ENCODE data around the gene KLHDC7A. TPM values are rescaled to one million over a fixed set of nuclear protein-coding genes. Genes with fewer than 3 reads are reported as not detected.

The KLHDC7A gene
- polyA plus RNA-seq, 2 of the 4 experiments (the other 2 are of a cell fraction) = 0.74 to 2.3 TPM

- DNase-seq (ENCODE audit: low read depth in 1 of 2, low spot score in 1 of 2) (no peak), FAIRE-seq (no peak), ATAC-seq (no peak)
- H3K4me2 ChIP-seq = no peak overlapping the region
- 7% methylated on average over 5 of the region's 5 CpGs for WGBS (ENCODE audit: missing lambda C conversion rate)
- ChIA-PET CTCF (no interaction called here), POLR2A (no interaction called here)
- no peaks in the 10 kb centered on the region for H3K4me1 ChIP-seq
- no peaks in the 10 kb centered on the region for H3K9me3 ChIP-seq
- TF ChIP-seq KDM1A (IDR thresholded peaks at IDR 0.05; ENCODE audit: low read depth) (no peak), CBX8 (IDR thresholded peaks at IDR 0.05) (no peak), HOXA7 (CRISPR knock-in tag; IDR thresholded peaks at IDR 0.05) (no peak)
- no peak overlapping the region for H3K27ac ChIP-seq
- no peak overlapping the region for H3K4me3 ChIP-seq
These were observed 40.1 kb upstream of the KLHDC7A start for GRCh38 chr1:18440385-18441226.

- DNase-seq (ENCODE audit: low read depth in 1 of 2, low spot score in 1 of 2) (no peak), FAIRE-seq (no peak), ATAC-seq (no peak)
- H3K4me3 ChIP-seq = no peak overlapping the region
- H3K27ac ChIP-seq = no peak overlapping the region
- WGBS (ENCODE audit: missing lambda C conversion rate) = 52% methylated on average over 11 of the region's 11 CpGs
- TF ChIP-seq SREBF2 (IDR thresholded peaks at IDR 0.05) = no peak
- no peak for TF ChIP-seq RNF2 (IDR thresholded peaks at IDR 0.05; ENCODE audit: borderline replicate concordance, low read depth)
- no peak for TF ChIP-seq CEBPB (IDR thresholded peaks at IDR 0.05)
- no peak for TF ChIP-seq MAFK (IDR thresholded peaks at IDR 0.05; ENCODE audit: partially characterized antibody)
- TF ChIP-seq TP53 (CRISPR knock-in tag; IDR thresholded peaks at IDR 0.05) = no peak
- TF ChIP-seq MAZ (IDR thresholded peaks at IDR 0.05; ENCODE audit: borderline replicate concordance, low read depth, low read length) = no peak
- TF ChIP-seq FOSB (CRISPR knock-in tag; IDR thresholded peaks at IDR 0.05) = no peak
- TF ChIP-seq KDM1A (IDR thresholded peaks at IDR 0.05; ENCODE audit: low read depth) = no peak
- ChIA-PET POLR2A (no interaction called here), CTCF (no interaction called here)
- H3K4me2 ChIP-seq = no peak overlapping the region
- H3K4me1 ChIP-seq = no peaks in the 10 kb centered on the region
- no peaks in the 10 kb centered on the region for H3K9me3 ChIP-seq
These were observed 36.9 kb upstream of the KLHDC7A start for GRCh38 chr1:18443587-18444520.

GRCh38 chr1:18444563-18444962, 36.2 kb upstream of the KLHDC7A start:
- TF ChIP-seq CBX8 (IDR thresholded peaks at IDR 0.05) = no peak
- TF ChIP-seq ELK1 (IDR thresholded peaks at IDR 0.05; ENCODE audit: low read depth, low read length) = no peak
- no peak for TF ChIP-seq MYC (IDR thresholded peaks at IDR 0.05; ENCODE audit: borderline replicate concordance, low read length)
- TF ChIP-seq CHD2 (IDR thresholded peaks at IDR 0.05; ENCODE audit: low read length, partially characterized antibody) = no peak
- TF ChIP-seq HEYL (CRISPR knock-in tag; IDR thresholded peaks at IDR 0.05) = no peak
- no peak for TF ChIP-seq TFCP2L1 (CRISPR knock-in tag; IDR thresholded peaks at IDR 0.05)
- no peak for TF ChIP-seq ATOH8 (CRISPR knock-in tag; IDR thresholded peaks at IDR 0.05; ENCODE audit: low read depth)
- no peak for TF ChIP-seq SMC3 (IDR thresholded peaks at IDR 0.05)
- TF ChIP-seq NFE2L2 (conservative IDR thresholded peaks at IDR 0.05; ENCODE audit: low read length) = no peak
- TF ChIP-seq HDAC2 (IDR thresholded peaks at IDR 0.05) = no peak
- TF ChIP-seq PBX3 (IDR thresholded peaks at IDR 0.05) = no peak
- TF ChIP-seq ZC3H11A (IDR thresholded peaks at IDR 0.05) = no peak
- TF ChIP-seq USF2 (IDR thresholded peaks at IDR 0.05) = no peak
- TF ChIP-seq NPAS2 (CRISPR knock-in tag; IDR thresholded peaks at IDR 0.05; ENCODE audit: borderline replicate concordance) = no peak
- TF ChIP-seq GATA3 (IDR thresholded peaks at IDR 0.05; ENCODE audit: borderline replicate concordance) = no peak
- no peak for TF ChIP-seq MAX (IDR thresholded peaks at IDR 0.05)
- TF ChIP-seq POLR2A (IDR thresholded peaks at IDR 0.05; ENCODE audit: low read length) = no peak
- TF ChIP-seq KDM5A (IDR thresholded peaks at IDR 0.05) = no peak
- TF ChIP-seq BHLHE40 (IDR thresholded peaks at IDR 0.05; ENCODE audit: low read depth, low read length) = no peak
- CTCF ChIA-PET = no interaction called here
- H3K4me1 ChIP-seq = no peaks in the 10 kb centered on the region
- ATAC-seq = no peak
- POLR2A ChIA-PET = no interaction called here
- H3K4me2 ChIP-seq = no peak overlapping the region
- no peak for DNase-seq (ENCODE audit: low read depth in 1 of 2, low spot score in 1 of 2)
- FAIRE-seq = no peak
- H3K27ac ChIP-seq = no peak overlapping the region
- WGBS (ENCODE audit: missing lambda C conversion rate) = 11% methylated on average over 3 of the region's 3 CpGs
- no peak overlapping the region for H3K4me3 ChIP-seq
- no peaks in the 10 kb centered on the region for H3K9me3 ChIP-seq
